OCI-LY1 (cell line): Measurements from ENCODE around the gene SV2B.

Experiments used
- CTCF ChIP-seq: fragments of 200-600 bp; sonication (generic), shearing (Covaris generic); IDR thresholded peaks from 2 replicates; pipeline ENCODE4 v1.5.1; 2017; ENCODE audit warnings: mild to moderate bottlenecking, antibody characterized with exemption, low read length, moderate library complexity, mixed read lengths
- EZH2 ChIP-seq: fragments of 200-600 bp; sonication (generic), shearing (Covaris generic); IDR thresholded peaks from 2 replicates; pipeline ENCODE4 v1.8.0; 2017; ENCODE audit warnings: borderline replicate concordance, mixed run types, mild to moderate bottlenecking, antibody characterized with exemption, low read length, moderate library complexity, mixed read lengths

- TF ChIP-seq EZH2 (no peak), CTCF (no peak)
These were observed 100.2 kb downstream of the SV2B start for GRCh38 chr15:91200101-91200754.
